Measurements from ENCODE around the gene GALNT3. TPM values are rescaled to one million over a fixed set of nuclear protein-coding genes. Genes with fewer than 3 reads are reported as not detected.

The GALNT3 gene
- total and polyA plus RNA-seq, 9 of the 15 experiments (the other 6 are each of a cell fraction or from before 2014, with no cell fraction given), result 0.03 to 0.29 (median 0.06) TPM; not detected in 6

DNA sequence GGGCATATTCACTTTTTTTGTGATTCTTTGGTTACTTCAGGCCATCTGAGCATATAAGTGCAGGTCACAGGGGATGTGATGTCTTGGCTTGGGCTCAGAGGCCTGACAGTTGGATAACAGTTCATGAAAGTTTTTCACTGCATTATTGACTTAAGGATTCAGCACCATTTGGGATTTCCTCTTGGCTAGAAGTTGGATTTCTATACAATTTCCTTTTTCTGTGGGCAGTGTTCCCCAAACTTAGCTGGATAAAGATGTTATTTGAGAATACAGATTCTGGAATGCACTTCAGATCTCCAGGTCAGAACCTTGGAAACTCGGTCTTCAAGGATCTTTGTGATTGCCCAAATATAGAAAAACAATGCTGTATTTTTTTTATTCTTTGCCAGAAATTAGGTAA, 78.0 kb downstream of the GALNT3 start:
- TF ChIP-seq MAFK (IDR thresholded peaks at IDR 0.05; ENCODE audit: low read length) (no peak), ZFPM2 (CRISPR knock-in tag; IDR thresholded peaks at IDR 0.05) (no peak), MAFG (tag; conservative IDR thresholded peaks at IDR 0.05) (no peak), KAT7 (CRISPR knock-in tag; IDR thresholded peaks at IDR 0.05; ENCODE audit: borderline replicate concordance) (no peak), NR2C2 (CRISPR knock-in tag; IDR thresholded peaks at IDR 0.05) (no peak), NR2C2 (tag; IDR thresholded peaks at IDR 0.05) (no peak), TFAM (CRISPR knock-in tag; conservative IDR thresholded peaks at IDR 0.05) (no peak), POLR2AphosphoS2 (IDR thresholded peaks at IDR 0.05; ENCODE audit: low read length) (no peak)
- TF ChIP-seq, protein P1, sequence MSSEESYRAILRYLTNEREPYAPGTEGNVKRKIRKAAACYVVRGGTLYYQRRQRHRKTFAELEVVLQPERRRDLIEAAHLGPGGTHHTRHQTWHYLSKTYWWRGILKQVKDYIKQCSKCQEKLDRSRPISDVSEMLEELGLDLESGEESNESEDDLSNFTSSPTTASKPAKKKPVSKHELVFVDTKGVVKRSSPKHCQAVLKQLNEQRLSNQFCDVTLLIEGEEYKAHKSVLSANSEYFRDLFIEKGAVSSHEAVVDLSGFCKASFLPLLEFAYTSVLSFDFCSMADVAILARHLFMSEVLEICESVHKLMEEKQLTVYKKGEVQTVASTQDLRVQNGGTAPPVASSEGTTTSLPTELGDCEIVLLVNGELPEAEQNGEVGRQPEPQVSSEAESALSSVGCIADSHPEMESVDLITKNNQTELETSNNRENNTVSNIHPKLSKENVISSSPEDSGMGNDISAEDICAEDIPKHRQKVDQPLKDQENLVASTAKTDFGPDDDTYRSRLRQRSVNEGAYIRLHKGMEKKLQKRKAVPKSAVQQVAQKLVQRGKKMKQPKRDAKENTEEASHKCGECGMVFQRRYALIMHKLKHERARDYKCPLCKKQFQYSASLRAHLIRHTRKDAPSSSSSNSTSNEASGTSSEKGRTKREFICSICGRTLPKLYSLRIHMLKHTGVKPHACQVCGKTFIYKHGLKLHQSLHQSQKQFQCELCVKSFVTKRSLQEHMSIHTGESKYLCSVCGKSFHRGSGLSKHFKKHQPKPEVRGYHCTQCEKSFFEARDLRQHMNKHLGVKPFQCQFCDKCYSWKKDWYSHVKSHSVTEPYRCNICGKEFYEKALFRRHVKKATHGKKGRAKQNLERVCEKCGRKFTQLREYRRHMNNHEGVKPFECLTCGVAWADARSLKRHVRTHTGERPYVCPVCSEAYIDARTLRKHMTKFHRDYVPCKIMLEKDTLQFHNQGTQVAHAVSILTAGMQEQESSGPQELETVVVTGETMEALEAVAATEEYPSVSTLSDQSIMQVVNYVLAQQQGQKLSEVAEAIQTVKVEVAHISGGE (CRISPR knock-in tag; IDR thresholded peaks at IDR 0.05), result no peak
- TF ChIP-seq, protein P2, sequence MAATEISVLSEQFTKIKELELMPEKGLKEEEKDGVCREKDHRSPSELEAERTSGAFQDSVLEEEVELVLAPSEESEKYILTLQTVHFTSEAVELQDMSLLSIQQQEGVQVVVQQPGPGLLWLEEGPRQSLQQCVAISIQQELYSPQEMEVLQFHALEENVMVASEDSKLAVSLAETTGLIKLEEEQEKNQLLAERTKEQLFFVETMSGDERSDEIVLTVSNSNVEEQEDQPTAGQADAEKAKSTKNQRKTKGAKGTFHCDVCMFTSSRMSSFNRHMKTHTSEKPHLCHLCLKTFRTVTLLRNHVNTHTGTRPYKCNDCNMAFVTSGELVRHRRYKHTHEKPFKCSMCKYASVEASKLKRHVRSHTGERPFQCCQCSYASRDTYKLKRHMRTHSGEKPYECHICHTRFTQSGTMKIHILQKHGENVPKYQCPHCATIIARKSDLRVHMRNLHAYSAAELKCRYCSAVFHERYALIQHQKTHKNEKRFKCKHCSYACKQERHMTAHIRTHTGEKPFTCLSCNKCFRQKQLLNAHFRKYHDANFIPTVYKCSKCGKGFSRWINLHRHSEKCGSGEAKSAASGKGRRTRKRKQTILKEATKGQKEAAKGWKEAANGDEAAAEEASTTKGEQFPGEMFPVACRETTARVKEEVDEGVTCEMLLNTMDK (IDR thresholded peaks at IDR 0.05; ENCODE audit: borderline replicate concordance, insufficient read depth, low read depth, low read length, poor library complexity, severe bottlenecking), result no peak
- Histone ChIP-seq H3K27ac (ENCODE audit: extremely low read depth, low read depth, low read length) (no peak overlapping the region), H3K79me2 (ENCODE audit: control insufficient read depth, insufficient read depth, low read length) (no peaks in the 10 kb centered on the region), H3K4me1 (replicated peaks in 1 of 2; ENCODE audit: control insufficient read depth in 2 of 2, insufficient read depth in 2 of 2, low read length in 2 of 2) (no peaks in the 10 kb centered on the region), H3K9me3 (replicated peaks; ENCODE audit: control insufficient read depth, insufficient read depth, low read depth, low read length) (no peaks in the 10 kb centered on the region), H3K36me3 (ENCODE audit: control insufficient read depth, insufficient read depth, low read length) (no peaks in the 10 kb centered on the region), H3K4me3 (no peak overlapping the region), H2AFZ (ENCODE audit: low read depth, low read length) (no peak overlapping the region), H3K4me2 (ENCODE audit: insufficient read depth, low read length) (no peak overlapping the region), H4K20me1 (replicated peaks; ENCODE audit: control insufficient read depth, insufficient read depth, low read length) (no peaks in the 10 kb centered on the region), H3K9me1 (ENCODE audit: control insufficient read depth, insufficient read depth, low read length) (no peaks in the 10 kb centered on the region), H3K27me3 (ENCODE audit: control insufficient read depth in 2 of 2, insufficient read depth in 2 of 2, low read length in 2 of 2) (no peaks in the 10 kb centered on the region), H3K9ac (ENCODE audit: insufficient read depth in 1 of 2, low read depth in 2 of 2, low read length in 2 of 2) (no peak overlapping the region)
- DNase-seq (ENCODE audit: extremely low read depth in 1 of 4, low spot score in 3 of 4), result no peak
- no peak for ATAC-seq
- CTCF ChIA-PET (ENCODE audit: low intra/inter-chr PET ratio), result no interaction called here
- no peak for FAIRE-seq
- intact Hi-C loops (cut with micrococcal nuclease) (no loop called here), in situ Hi-C loops (cut with MboI) (no loop called here)
- BruUV-seq (replicated peaks), result no TSS peak
- 0% methylated on average over 1 of the region's 1 CpG for WGBS (ENCODE audit: insufficient coverage, low coverage, missing lambda C conversion rate)
- POLR2A ChIA-PET, result no interaction called here
